BLaER1 treated with 17β-estradiol and CSF1 and Interleukin-3, amounts not matched to agents 10 nM and 100 nM (cell line): ENCODE results near the gene APPBP2.
"Not testable (repeated sequence)": the region's sequence is repeated elsewhere in the genome, so short reads cannot be mapped to it uniquely, and the experiment has no call there.

Source experiments
- H3K27ac ChIP-seq, 11 experiments: shearing (Covaris generic); formaldehyde crosslinking; 2 replicates each; pipeline ENCODE4 v1.8.1; 2022
- H3K27me3 ChIP-seq, 11 experiments: shearing (Covaris generic); formaldehyde crosslinking; 2 replicates each; pipeline ENCODE4 v1.8.1; 2022
- H3K36me3 ChIP-seq, 11 experiments: shearing (Covaris generic); formaldehyde crosslinking; 2 replicates each; pipeline ENCODE4 v1.8.1; 2022
- H3K4me1 ChIP-seq, 10 experiments: shearing (Covaris generic); formaldehyde crosslinking; 2 replicates each; pipeline ENCODE4 v1.8.1; 2022
- H3K4me2 ChIP-seq, 11 experiments: shearing (Covaris generic); formaldehyde crosslinking; 2 replicates each; pipeline ENCODE4 v1.8.1; 2022
- H3K4me3 ChIP-seq, 10 experiments: shearing (Covaris generic); formaldehyde crosslinking; 2 replicates each; pipeline ENCODE4 v1.8.1; 2022
- H3K9ac ChIP-seq, 11 experiments: shearing (Covaris generic); formaldehyde crosslinking; 2 replicates each; pipeline ENCODE4 v1.8.1; 2022
- H3K9me3 ChIP-seq, 11 experiments: shearing (Covaris generic); formaldehyde crosslinking; replicated peaks in 1 of 11; 2 replicates each; pipeline ENCODE4 v1.8.1; 2022
- H4K20me1 ChIP-seq, 11 experiments: shearing (Covaris generic); formaldehyde crosslinking; 2 replicates each; pipeline ENCODE4 v1.8.1; 2022
- Cebpa-rat ChIP-seq, 11 experiments: shearing (Covaris generic); IDR thresholded peaks; 2 replicates each; pipeline ENCODE4 v1.8.1; 2022

The APPBP2 gene

DNA sequence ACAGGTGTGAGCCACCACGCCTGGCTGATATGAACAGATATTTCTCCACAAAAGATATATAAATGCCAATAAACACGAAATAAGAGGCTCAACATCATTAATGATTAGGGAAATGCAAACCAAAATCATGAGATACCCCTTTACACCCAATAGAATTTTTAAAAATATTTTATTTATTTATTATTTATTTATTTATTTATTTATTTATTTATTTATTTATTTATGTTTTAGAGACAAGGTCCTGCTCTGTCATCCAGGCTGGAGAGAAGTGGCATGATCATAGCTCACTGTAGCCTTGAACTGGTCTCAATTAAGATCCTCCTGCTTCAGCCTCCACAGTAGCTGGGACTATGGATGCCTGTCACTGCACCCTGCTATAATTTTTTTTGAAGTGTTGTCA is 30.8 kb downstream of the APPBP2 start:
- H3K36me3 ChIP-seq = peaks cover 97 to 100% (median 99%) of the 10 kb centered on the region in 11 experiments

DNA sequence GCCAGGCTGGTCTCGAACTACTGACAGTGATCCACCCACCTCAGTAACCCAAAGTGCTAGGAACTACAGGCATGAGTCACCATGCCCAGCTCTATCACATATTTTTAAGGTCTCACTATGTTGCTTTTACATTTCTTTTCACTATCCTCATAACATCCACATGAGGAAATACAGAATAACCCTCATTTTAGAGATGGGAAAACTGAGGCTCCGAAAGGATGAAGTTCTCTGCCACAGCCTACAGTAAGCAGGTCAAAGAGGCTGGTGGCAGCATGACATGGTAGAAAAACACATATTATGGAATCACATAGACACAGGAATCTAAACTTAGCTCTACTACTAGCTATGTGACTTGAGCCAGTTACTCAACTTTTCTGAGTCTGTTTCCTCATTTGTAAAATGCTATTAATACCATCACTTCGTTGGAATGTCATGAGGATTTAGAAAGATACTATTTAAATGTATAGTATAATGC is 32.2 kb downstream of the APPBP2 start:
- Histone ChIP-seq H3K9me3 (peaks cover 73 to 84% (median 77%) of the 10 kb centered on the region in 11 experiments), H3K4me2 (no peak overlapping the region), H3K4me3 (peak overlapping the region in 3 of 10 experiments; percentile 9 to 30 (median 24); a peak in 1 of 20 replicates), H4K20me1 (peaks cover 0 to 17% (median 0%) of the 10 kb centered on the region in 11 experiments; a peak in 6 of 22 replicates), H3K27ac (no peak overlapping the region), H3K36me3 (peaks cover 97 to 100% (median 99%) of the 10 kb centered on the region in 11 experiments), H3K27me3 (no peaks in the 10 kb centered on the region), H3K9ac (no peak overlapping the region), H3K4me1 (no peaks in the 10 kb centered on the region)
- no peak for TF ChIP-seq Cebpa-rat (IDR thresholded peaks at IDR 0.05)

More for the DNA sequence above, 30.8 kb downstream of the APPBP2 start:
- Histone ChIP-seq H3K27me3 (no peaks in the 10 kb centered on the region), H3K27ac (no peak overlapping the region), H3K9me3 (peaks cover 59 to 70% (median 63%) of the 10 kb centered on the region in 11 experiments), H3K4me1 (no peaks in the 10 kb centered on the region), H3K4me3 (no peak overlapping the region), H4K20me1 (peaks cover 0 to 30% (median 5%) of the 10 kb centered on the region in 11 experiments; a peak in 6 of 22 replicates), H3K4me2 (no peak overlapping the region), H3K9ac (no peak overlapping the region)
- TF ChIP-seq Cebpa-rat (IDR thresholded peaks at IDR 0.05) = no peak

- TF ChIP-seq Cebpa-rat (IDR thresholded peaks at IDR 0.05) = no peak
Observed at GRCh38 chr17:60491771-60492170, 34.3 kb downstream of the APPBP2 start.

DNA sequence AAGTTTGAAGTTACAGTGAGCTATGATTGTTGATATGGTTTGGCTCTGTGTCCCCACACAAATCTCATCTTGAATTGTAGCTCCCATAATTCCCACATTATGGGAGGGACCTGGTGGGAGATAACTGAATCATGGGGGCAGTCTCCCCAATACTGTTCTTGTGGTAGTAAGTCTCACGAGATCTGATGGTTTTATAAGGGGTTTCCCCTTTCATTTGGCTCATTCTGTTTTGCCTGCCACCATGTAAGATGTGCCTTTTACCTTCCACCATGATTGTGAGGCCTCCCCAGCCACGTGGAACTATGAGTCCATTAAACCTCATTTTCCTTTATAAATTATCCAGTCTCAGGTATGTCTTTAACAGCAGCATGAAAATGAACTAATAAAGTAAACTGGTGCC is 35.4 kb downstream of the APPBP2 start:
- H3K4me3 ChIP-seq, H3K4me2 ChIP-seq, H4K20me1 ChIP-seq, H3K4me1 ChIP-seq, H3K27me3 ChIP-seq, H3K9ac ChIP-seq, H3K27ac ChIP-seq: not testable (repeated sequence)
- peaks cover 88 to 100% (median 94%) of the 10 kb centered on the region in 11 experiments for H3K36me3 ChIP-seq
- H3K9me3 ChIP-seq = peaks cover 90 to 100% (median 98%) of the 10 kb centered on the region in 11 experiments

More at GRCh38 chr17:60491771-60492170, 34.3 kb downstream of the APPBP2 start:
- no peak overlapping the region for H3K27ac ChIP-seq
- no peaks in the 10 kb centered on the region for H4K20me1 ChIP-seq
- no peak overlapping the region for H3K9ac ChIP-seq
- no peaks in the 10 kb centered on the region for H3K27me3 ChIP-seq
- H3K4me3 ChIP-seq = peak overlapping the region in 8 of 10 experiments; percentile 2 to 47 (median 35); a peak in 11 of 20 replicates
- H3K36me3 ChIP-seq = peaks cover 99 to 100% (median 100%) of the 10 kb centered on the region in 11 experiments
- H3K4me1 ChIP-seq = no peaks in the 10 kb centered on the region
- H3K9me3 ChIP-seq = peaks cover 94 to 100% (median 98%) of the 10 kb centered on the region in 11 experiments
- H3K4me2 ChIP-seq = no peak overlapping the region

DNA sequence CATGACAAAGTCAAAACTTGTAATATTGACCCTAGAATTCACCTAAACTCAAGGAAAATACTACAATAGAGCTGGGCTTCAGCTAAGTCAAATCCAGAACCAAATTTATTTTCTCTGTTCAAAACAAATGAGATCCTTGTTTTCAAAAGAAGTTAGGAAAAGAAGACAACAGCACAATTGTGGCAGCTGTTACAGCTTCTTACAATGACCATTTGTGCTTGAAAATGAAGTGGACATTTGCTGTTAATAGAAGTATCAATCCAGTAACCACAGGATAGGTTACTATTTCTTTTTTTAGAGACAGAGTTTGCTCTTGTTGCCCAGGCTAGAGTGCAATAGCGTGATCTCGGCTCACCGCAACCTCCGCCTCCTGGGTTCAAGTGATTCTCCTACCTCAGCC is 44.4 kb downstream of the APPBP2 start:
- TF ChIP-seq Cebpa-rat (IDR thresholded peaks at IDR 0.05) = no peak
- H3K9me3 ChIP-seq = peaks cover 4 to 29% (median 16%) of the 10 kb centered on the region in 11 experiments; a peak in 19 of 22 replicates

GRCh38 chr17:60473788-60474187 is 52.3 kb downstream of the APPBP2 start:
- Histone ChIP-seq H3K4me2 (no peak overlapping the region), H3K9me3 (peaks cover 13 to 25% (median 20%) of the 10 kb centered on the region in 11 experiments; a peak in 21 of 22 replicates), H3K4me3 (no peak overlapping the region), H3K36me3 (peaks cover 50 to 90% (median 80%) of the 10 kb centered on the region in 11 experiments), H3K27me3 (no peaks in the 10 kb centered on the region), H3K27ac (no peak overlapping the region), H3K9ac (no peak overlapping the region), H3K4me1 (peaks cover 10 to 22% (median 15%) of the 10 kb centered on the region in 10 experiments), H4K20me1 (peaks cover 0 to 11% (median 0%) of the 10 kb centered on the region in 11 experiments; a peak in 2 of 22 replicates)
- TF ChIP-seq Cebpa-rat (IDR thresholded peaks at IDR 0.05) = no peak

More for the DNA sequence above, 44.4 kb downstream of the APPBP2 start:
- Histone ChIP-seq H3K4me2 (no peak overlapping the region), H3K27me3 (no peaks in the 10 kb centered on the region), H3K9ac (no peak overlapping the region), H3K4me3 (no peak overlapping the region), H4K20me1 (peaks cover 0 to 18% (median 0%) of the 10 kb centered on the region in 11 experiments; a peak in 4 of 22 replicates), H3K4me1 (no peaks in the 10 kb centered on the region), H3K36me3 (peaks cover 13 to 44% (median 30%) of the 10 kb centered on the region in 11 experiments), H3K27ac (no peak overlapping the region)

DNA sequence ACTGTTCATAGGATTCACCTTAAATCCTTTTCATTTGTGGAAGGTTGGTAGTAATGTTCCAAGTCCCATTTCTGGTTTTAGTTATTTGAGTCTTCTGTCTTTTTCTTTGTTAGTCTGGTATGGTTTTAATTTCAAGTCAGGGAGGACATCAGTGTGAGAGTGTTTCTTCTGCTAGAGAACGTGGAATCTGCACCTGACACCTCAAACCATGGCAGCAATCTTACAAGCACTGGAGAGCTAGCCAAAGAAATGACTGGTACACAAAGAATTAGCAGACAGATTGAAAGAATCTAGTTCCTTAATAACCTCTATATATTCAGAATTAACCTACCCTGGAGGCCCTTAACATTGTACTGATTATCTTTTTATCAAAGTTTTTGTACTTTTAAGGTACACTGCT is 53.6 kb downstream of the APPBP2 start:
- peaks cover 62 to 90% (median 81%) of the 10 kb centered on the region in 11 experiments for H3K36me3 ChIP-seq
- no peak overlapping the region for H3K4me2 ChIP-seq
- H3K27ac ChIP-seq = no peak overlapping the region
- peaks cover 10 to 22% (median 15%) of the 10 kb centered on the region in 10 experiments for H3K4me1 ChIP-seq
- peaks cover 13 to 25% (median 20%) of the 10 kb centered on the region in 11 experiments; a peak in 21 of 22 replicates for H3K9me3 ChIP-seq
- TF ChIP-seq Cebpa-rat (IDR thresholded peaks at IDR 0.05) = no peak
- no peaks in the 10 kb centered on the region for H3K27me3 ChIP-seq
- peaks cover 0 to 18% (median 0%) of the 10 kb centered on the region in 11 experiments; a peak in 2 of 22 replicates for H4K20me1 ChIP-seq
- H3K9ac ChIP-seq = no peak overlapping the region
- H3K4me3 ChIP-seq = no peak overlapping the region

GRCh38 chr17:60471451-60471850 is 54.6 kb downstream of the APPBP2 start:
- H3K4me2 ChIP-seq = no peak overlapping the region
- no peak for TF ChIP-seq Cebpa-rat (IDR thresholded peaks at IDR 0.05)
- H3K9me3 ChIP-seq = peaks cover 13 to 25% (median 20%) of the 10 kb centered on the region in 11 experiments; a peak in 21 of 22 replicates
- peaks cover 10 to 22% (median 15%) of the 10 kb centered on the region in 10 experiments for H3K4me1 ChIP-seq
- no peak overlapping the region for H3K9ac ChIP-seq
- H3K27ac ChIP-seq = no peak overlapping the region
- H3K27me3 ChIP-seq = no peaks in the 10 kb centered on the region
- peaks cover 0 to 17% (median 0%) of the 10 kb centered on the region in 11 experiments; a peak in 2 of 22 replicates for H4K20me1 ChIP-seq
- peaks cover 56 to 90% (median 80%) of the 10 kb centered on the region in 11 experiments for H3K36me3 ChIP-seq
- H3K4me3 ChIP-seq = no peak overlapping the region

GRCh38 chr17:60468371-60468770 is 57.7 kb downstream of the APPBP2 start:
- H3K4me2 ChIP-seq = no peak overlapping the region
- peak overlapping the region in 2 of 11 experiments; percentile 61 to 72; a peak in 3 of 22 replicates for H3K27ac ChIP-seq
- H3K4me3 ChIP-seq = no peak overlapping the region
- peaks cover 13 to 25% (median 20%) of the 10 kb centered on the region in 11 experiments; a peak in 21 of 22 replicates for H3K9me3 ChIP-seq
- peaks cover 66 to 92% (median 81%) of the 10 kb centered on the region in 11 experiments for H3K36me3 ChIP-seq
- H3K4me1 ChIP-seq = peaks cover 10 to 22% (median 15%) of the 10 kb centered on the region in 10 experiments
- H4K20me1 ChIP-seq = peaks cover 0 to 25% (median 0%) of the 10 kb centered on the region in 11 experiments; a peak in 3 of 22 replicates
- H3K9ac ChIP-seq = no peak overlapping the region
- no peaks in the 10 kb centered on the region for H3K27me3 ChIP-seq
- TF ChIP-seq Cebpa-rat (IDR thresholded peaks at IDR 0.05) = no peak
